ENCODE measurements around the gene SOBP. TPM values are rescaled to one million over a fixed set of nuclear protein-coding genes. Genes with fewer than 3 reads are reported as not detected.

The SOBP gene
- total RNA-seq, 1 donor from 2014 or later, result 5.4 TPM

- no peaks in the 10 kb centered on the region for H3K36me3 ChIP-seq
- H3K27me3 ChIP-seq, result no peaks in the 10 kb centered on the region
- no peak overlapping the region for H3K27ac ChIP-seq
- no peak for TF ChIP-seq CTCF (IDR thresholded peaks at IDR 0.05)
- intact Hi-C loops (cut with DNase I), result no loop called here
- no peaks in the 10 kb centered on the region for H3K4me1 ChIP-seq
- no peaks in the 10 kb centered on the region for H3K9me3 ChIP-seq
- no peak for DNase-seq (ENCODE audit: low spot score in 2 of 2)
- no peak overlapping the region for H3K4me3 ChIP-seq
Measured at GRCh38 chr6:107523054-107523791, 33.3 kb downstream of the SOBP start.

GRCh38 chr6:107523794-107524193 lies 33.9 kb downstream of the SOBP start:
- H3K27ac ChIP-seq, result no peak overlapping the region
- H3K4me3 ChIP-seq, result no peak overlapping the region
- no peaks in the 10 kb centered on the region for H3K36me3 ChIP-seq
- no peaks in the 10 kb centered on the region for H3K27me3 ChIP-seq
- H3K9me3 ChIP-seq, result no peaks in the 10 kb centered on the region
- no peaks in the 10 kb centered on the region for H3K4me1 ChIP-seq
- no peak for TF ChIP-seq CTCF (IDR thresholded peaks at IDR 0.05)
- intact Hi-C loops (cut with DNase I), result no loop called here
- DNase-seq (ENCODE audit: low spot score in 2 of 2), result no peak

- intact Hi-C loops (cut with DNase I), result no loop called here
- no peak overlapping the region for H3K4me3 ChIP-seq
- TF ChIP-seq CTCF (IDR thresholded peaks at IDR 0.05), result no peak
- no peaks in the 10 kb centered on the region for H3K27me3 ChIP-seq
- no peaks in the 10 kb centered on the region for H3K36me3 ChIP-seq
- H3K4me1 ChIP-seq, result no peaks in the 10 kb centered on the region
- no peak overlapping the region for H3K27ac ChIP-seq
- H3K9me3 ChIP-seq, result no peaks in the 10 kb centered on the region
- no peak for DNase-seq (ENCODE audit: low spot score in 2 of 2)
Measured at GRCh38 chr6:107524626-107525025, 34.7 kb downstream of the SOBP start.

GRCh38 chr6:107531868-107532267 lies 42.0 kb downstream of the SOBP start:
- H3K4me3 ChIP-seq, result no peak overlapping the region
- TF ChIP-seq CTCF (IDR thresholded peaks at IDR 0.05), result no peak
- no peaks in the 10 kb centered on the region for H3K9me3 ChIP-seq
- H3K4me1 ChIP-seq, result no peaks in the 10 kb centered on the region
- intact Hi-C loops (cut with DNase I), result no loop called here
- no peaks in the 10 kb centered on the region for H3K27me3 ChIP-seq
- H3K27ac ChIP-seq, result no peak overlapping the region
- DNase-seq (ENCODE audit: low spot score in 2 of 2), result no peak
- H3K36me3 ChIP-seq, result no peaks in the 10 kb centered on the region

- intact Hi-C loops (cut with DNase I), result no loop called here
- H3K27ac ChIP-seq, result no peak overlapping the region
- DNase-seq (ENCODE audit: low spot score in 2 of 2), result no peak
- no peaks in the 10 kb centered on the region for H3K9me3 ChIP-seq
- TF ChIP-seq CTCF (IDR thresholded peaks at IDR 0.05), result no peak
- no peaks in the 10 kb centered on the region for H3K36me3 ChIP-seq
- no peaks in the 10 kb centered on the region for H3K4me1 ChIP-seq
- no peaks in the 10 kb centered on the region for H3K27me3 ChIP-seq
- no peak overlapping the region for H3K4me3 ChIP-seq
Measured at GRCh38 chr6:107532706-107533105, 42.8 kb downstream of the SOBP start.

Data from ascending aorta (tissue), 2 donors.